HepG2 (cell line): ENCODE results near the gene CCT6A. TPM values are rescaled to one million over a fixed set of nuclear protein-coding genes. Genes with fewer than 3 reads are reported as not detected.
A peak's percentile ranks its signal among the peaks of the same experiment; 100 is the strongest.

Source experiments
- ATAC-seq: fragments of 200-7000 bp; cut with Tn5 transposase; 3 replicates; pipeline ENCODE4 v1.9.1; 2020; ENCODE audit warnings: mild to moderate bottlenecking, moderate library complexity
- BruUV-seq: library from RNA; stranded (reverse); fragments of 400-500 nt; replicated peaks from 2 replicates; lab custom pipeline; 2021; lab: Mats Ljungman, UMichigan
- CTCF ChIA-PET: fragments of 300-600 bp; formaldehyde crosslinking; extraction: SDS; loops from one replicate; lab custom pipeline; 2021; ENCODE audit warnings: low total read pairs, inconsistent platforms, low intra/inter-chr PET ratio; lab: Yijun Ruan, JAX
- POLR2A ChIA-PET: fragments of 350-600 bp; sonication (Branson Sonifier 250); formaldehyde crosslinking; loops from one replicate; lab custom pipeline; 2020; ENCODE audit warnings: antibody characterized with exemption, inconsistent platforms; lab: Yijun Ruan, JAX
- DNase-seq: peaks from one replicate; pipeline ENCODE4 v3.0.0-alpha.2; 2015; ENCODE audit warnings: low spot score
- FAIRE-seq: peaks from 3 replicates; lab custom pipeline; 2011; peaks lifted over from hg19 to GRCh38; lab: Jason Lieb, UNC
- H2AFZ ChIP-seq: one replicate; pipeline ENCODE4 v1.6.1; 2011; ENCODE audit warnings: low read length, inconsistent platforms
- H3K27ac ChIP-seq: fragments of 300-600 bp; 3 replicates; pipeline ENCODE4 v1.8.0; 2011; ENCODE audit warnings: mixed run types, mild to moderate bottlenecking, mixed read lengths, low read length, inconsistent platforms; ENCODE audit not compliant: insufficient read depth; ENCODE audit errors: extremely low read length
- H3K27me3 ChIP-seq, 2 experiments: fragments of 200-600 bp in 1 of 2; 2 replicates in 1 of 2; 3 replicates in 1 of 2; pipeline versions ENCODE4 v1.6.0 to v1.8.0; 2011; ENCODE audit warnings: low read length in 2 of 2, mild to moderate bottlenecking in 2 of 2, moderate library complexity in 2 of 2, inconsistent platforms in 1 of 2; ENCODE audit not compliant: insufficient read depth in 2 of 2, control insufficient read depth in 1 of 2
- H3K36me3 ChIP-seq, 2 experiments: fragments of 200-600 bp in 1 of 2; replicated peaks in 1 of 2; 2 replicates in 1 of 2; 3 replicates in 1 of 2; pipeline versions ENCODE4 v1.5.1 to v1.8.0; 2011; ENCODE audit warnings: low read length in 2 of 2, inconsistent platforms in 1 of 2; ENCODE audit not compliant: insufficient read depth in 2 of 2, control insufficient read depth in 1 of 2
- H3K4me1 ChIP-seq: 2 replicates; pipeline ENCODE4 v1.5.1; 2012; ENCODE audit warnings: low read length, inconsistent platforms; ENCODE audit not compliant: insufficient read depth
- H3K4me2 ChIP-seq: 2 replicates; pipeline ENCODE4 v1.6.0; 2011; ENCODE audit warnings: low read depth, low read length, inconsistent platforms
- H3K4me3 ChIP-seq, 3 experiments: fragments of 200-600 bp in 1 of 3; sonication (generic), shearing (Covaris generic) in 1 of 3; replicated peaks in 1 of 3; 2 replicates each; pipeline ENCODE4 v1.5.1; 2011 to 2016; ENCODE audit warnings: low read length in 3 of 3, inconsistent platforms in 2 of 3, low read depth in 2 of 3, mild to moderate bottlenecking in 2 of 3, control low read depth in 1 of 3, mixed read lengths in 1 of 3; ENCODE audit not compliant: insufficient read depth in 1 of 3
- H3K79me2 ChIP-seq: one replicate; pipeline ENCODE4 v1.6.1; 2011; ENCODE audit warnings: low read length, inconsistent platforms; ENCODE audit not compliant: insufficient read depth
- H3K9ac ChIP-seq: 2 replicates; pipeline ENCODE4 v1.6.0; 2011; ENCODE audit warnings: mild to moderate bottlenecking, low read depth, low read length, inconsistent platforms; ENCODE audit not compliant: insufficient read depth
- H3K9me3 ChIP-seq: 2 replicates; pipeline ENCODE4 v1.5.1; 2012; ENCODE audit warnings: mild to moderate bottlenecking, low read length
- H4K20me1 ChIP-seq: 2 replicates; pipeline ENCODE4 v1.6.0; 2011; ENCODE audit warnings: inconsistent platforms, mild to moderate bottlenecking, low read length, moderate library complexity; ENCODE audit not compliant: insufficient read depth
- FIP1L1 ChIP-seq: fragments of 200-400 bp; formaldehyde crosslinking; IDR thresholded peaks from 2 replicates; pipeline ENCODE4 v1.6.1; 2018; ENCODE audit warnings: low read depth, mild to moderate bottlenecking, low read length, moderate library complexity, borderline replicate concordance; ENCODE audit not compliant: insufficient read depth
- IKZF5 ChIP-seq: IDR thresholded peaks from 2 replicates; pipeline ENCODE4 v1.6.1; 2018; ENCODE audit warnings: missing genetic modification reagents, mild to moderate bottlenecking, missing compliant biosample characterization
- JUNB ChIP-seq: sonication (generic); formaldehyde crosslinking; IDR thresholded peaks from 2 replicates; pipeline ENCODE4 v1.8.0; 2022; ENCODE audit warnings: missing genetic modification reagents, mild to moderate bottlenecking, borderline replicate concordance
- SMAD3 ChIP-seq: sonication (generic); formaldehyde crosslinking; IDR thresholded peaks from 2 replicates; pipeline ENCODE4 v1.4.0; 2020; ENCODE audit warnings: missing genetic modification reagents
- STAG1 ChIP-seq: sonication (generic); formaldehyde crosslinking; IDR thresholded peaks from 2 replicates; pipeline ENCODE4 v1.4.0; 2020; ENCODE audit warnings: missing genetic modification reagents
- XBP1 ChIP-seq: sonication (generic); formaldehyde crosslinking; IDR thresholded peaks from 2 replicates; pipeline ENCODE4 v1.5.0; 2020; ENCODE audit warnings: missing genetic modification reagents
- ZMAT5 ChIP-seq: sonication (generic); formaldehyde crosslinking; IDR thresholded peaks from 2 replicates; pipeline ENCODE4 v1.5.0; 2020; ENCODE audit warnings: mild to moderate bottlenecking, low read depth, missing genetic modification reagents, borderline replicate concordance
- ZNF20 ChIP-seq: sonication (generic); formaldehyde crosslinking; IDR thresholded peaks from 2 replicates; pipeline ENCODE4 v1.4.0; 2020; ENCODE audit warnings: mild to moderate bottlenecking, moderate library complexity, missing genetic modification reagents
- ZNF251 ChIP-seq: sonication (generic); formaldehyde crosslinking; IDR thresholded peaks from 2 replicates; pipeline ENCODE4 v1.9.0; 2021; ENCODE audit warnings: mild to moderate bottlenecking, missing genetic modification reagents
- ZNF274 ChIP-seq: sonication (generic); formaldehyde crosslinking; IDR thresholded peaks from 2 replicates; pipeline ENCODE4 v1.5.1; 2020; ENCODE audit warnings: mild to moderate bottlenecking, missing genetic modification reagents
- ZNF496 ChIP-seq: sonication (generic); formaldehyde crosslinking; IDR thresholded peaks from 2 replicates; pipeline ENCODE4 v1.8.1; 2023; ENCODE audit warnings: mild to moderate bottlenecking, moderate library complexity, missing genetic modification reagents; ENCODE audit not compliant: insufficient replicate concordance
- ZNF510 ChIP-seq: sonication (generic); formaldehyde crosslinking; IDR thresholded peaks from 2 replicates; pipeline ENCODE4 v1.4.0; 2020; ENCODE audit warnings: low read depth, mild to moderate bottlenecking, missing genetic modification reagents
- WGBS: methylation state at CpG from one replicate; pipeline ENCODE4 v1.1.6; 2017; ENCODE audit warnings: low lambda C conversion rate; 5-methylcytosine and 5-hydroxymethylcytosine counted together
- in situ Hi-C: cut with HindIII; loops from 2 replicates; pipeline ENCODE4 v1.10.0; 2017; ENCODE audit warnings: low pct_unique_long_range_greater_than_20kb; ENCODE audit not compliant: extremely low pct_ligation_motif_present
- intact Hi-C: fragments of 100-400 bp; cut with micrococcal nuclease; formaldehyde crosslinking; loops from one replicate; pipeline ENCODE4 v1.10.0; 2022; ENCODE audit not compliant: unreplicated experiment
- polyA plus RNA-seq, 8 experiments: library from polyadenylated mRNA; depleted of rRNA in 3 of 8; stranded (reverse) in 7 of 8; unstranded in 1 of 8; fragments of >200 nt; fragmentation: Illumina TruSeq in 4 of 8; extraction: Trizol in 4 of 8; gene quantifications; 2 replicates each; pipeline versions ENCODE4 v1.2.1 to v1.2.3, GENCODE V29; 2011 to 2016; ENCODE audit warnings: low read depth in 4 of 8, missing spikeins in 1 of 8, mixed read lengths in 1 of 8; ENCODE audit not compliant: insufficient read depth in 1 of 8
- total RNA-seq, 5 experiments: library from RNA; depleted of rRNA; stranded (reverse); fragments of >200 nt; fragmentation: Illumina TruSeq; extraction: Trizol; gene quantifications; 2 replicates each; pipeline ENCODE4 v1.2.3, GENCODE V29; 2016; ENCODE audit warnings: low read depth in 1 of 5
- TF ChIP-seq, protein P1 (sequence below): sonication (generic); formaldehyde crosslinking; IDR thresholded peaks from 2 replicates; pipeline ENCODE4 v1.4.0; 2020; ENCODE audit warnings: missing genetic modification reagents

CCT6A gene
- total and polyA plus RNA-seq, 2 of the 13 experiments (the other 11 are each of a cell fraction or from before 2014, with no cell fraction given), result 219 to 292 TPM

GRCh38 chr7:56048245-56048644 is 3.3 kb upstream of the CCT6A start:
- H3K9ac ChIP-seq, result no peak overlapping the region
- POLR2A ChIA-PET, result interaction anchor here (1.0 to 4.1 kb wide), 4 partner anchors 15 to 41 kb away, joined by 3 to 144 read pairs (median 94); partner anchors contain the start of gene SUMF2
- H3K9me3 ChIP-seq, result no peaks in the 10 kb centered on the region
- CTCF ChIA-PET, result no interaction called here
- in situ Hi-C loops, result no loop called here
- no peak for DNase-seq
- FAIRE-seq, result no peak
- H3K79me2 ChIP-seq, result peaks cover 32% of the 10 kb centered on the region
- WGBS, result 85% methylated on average over 1 of the region's 1 CpG
- peak overlapping the region; percentile 71 for H3K27ac ChIP-seq
- ATAC-seq, result no peak
- TF ChIP-seq JUNB (no peak), STAG1 (CRISPR knock-in tag) (no peak), ZMAT5 (CRISPR knock-in tag) (no peak), XBP1 (CRISPR knock-in tag) (no peak), IKZF5 (CRISPR knock-in tag) (no peak), ZNF20 (CRISPR knock-in tag) (no peak), ZNF251 (CRISPR knock-in tag) (no peak), ZNF496 (no peak), SMAD3 (CRISPR knock-in tag) (no peak), ZNF274 (CRISPR knock-in tag) (no peak), ZNF510 (CRISPR knock-in tag) (no peak), FIP1L1 (no peak)
- TF ChIP-seq, protein P1, sequence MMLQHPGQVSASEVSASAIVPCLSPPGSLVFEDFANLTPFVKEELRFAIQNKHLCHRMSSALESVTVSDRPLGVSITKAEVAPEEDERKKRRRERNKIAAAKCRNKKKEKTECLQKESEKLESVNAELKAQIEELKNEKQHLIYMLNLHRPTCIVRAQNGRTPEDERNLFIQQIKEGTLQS, result no peak
- no peak overlapping the region for H3K4me3 ChIP-seq
- intact Hi-C loops, result no loop called here
- peaks cover 64% of the 10 kb centered on the region for H3K4me1 ChIP-seq
- H3K36me3 ChIP-seq, result peaks cover 0 to 2% of the 10 kb centered on the region in 2 experiments; a peak in 1 of 5 replicates
- no peaks in the 10 kb centered on the region; the same call in 1 of the 2 replicates for H4K20me1 ChIP-seq
- H2AFZ ChIP-seq, result no peak overlapping the region
- no peaks in the 10 kb centered on the region; a peak in 1 of 5 replicates for H3K27me3 ChIP-seq
- H3K4me2 ChIP-seq, result peak overlapping the region; percentile 50; the same call in 1 of the 2 replicates
- BruUV-seq, result no TSS peak
